ENCODE data around the gene BRSK2. TPM values are rescaled to one million over a fixed set of nuclear protein-coding genes. Genes with fewer than 3 reads are reported as not detected.

BRSK2 gene
- total RNA-seq, 2 donors from 2014 or later: 0.17 to 0.33 TPM

DNA sequence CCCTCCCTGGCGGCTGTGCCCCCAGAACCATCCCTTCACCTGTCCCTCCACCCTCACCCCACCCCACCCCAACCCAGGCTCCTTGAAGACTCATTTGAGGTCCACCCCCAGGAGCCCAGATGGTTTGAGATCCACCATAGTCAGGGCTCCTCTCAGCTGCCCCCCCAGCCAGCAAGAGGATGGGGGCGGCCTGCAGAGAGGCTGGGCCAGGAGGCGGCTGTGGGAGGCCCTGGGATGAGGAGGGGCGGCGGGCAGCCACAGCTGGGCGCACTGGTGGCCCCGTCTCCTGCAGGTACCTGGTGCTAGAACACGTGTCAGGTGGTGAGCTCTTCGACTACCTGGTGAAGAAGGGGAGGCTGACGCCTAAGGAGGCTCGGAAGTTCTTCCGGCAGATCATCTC, 50.8 kb downstream of the BRSK2 start:
- Mint-ChIP-seq H3K4me1 (ENCODE audit: low read depth in 2 of 2) (no peaks in the 10 kb centered on the region), H3K4me3 (no peak overlapping the region), H3K27ac (no peak overlapping the region), H3K9me3 (no peaks in the 10 kb centered on the region), H3K27me3 (no peaks in the 10 kb centered on the region), H3K36me3 (no peaks in the 10 kb centered on the region)
- no peak for ATAC-seq
- no peak for DNase-seq (ENCODE audit: low spot score)

DNA sequence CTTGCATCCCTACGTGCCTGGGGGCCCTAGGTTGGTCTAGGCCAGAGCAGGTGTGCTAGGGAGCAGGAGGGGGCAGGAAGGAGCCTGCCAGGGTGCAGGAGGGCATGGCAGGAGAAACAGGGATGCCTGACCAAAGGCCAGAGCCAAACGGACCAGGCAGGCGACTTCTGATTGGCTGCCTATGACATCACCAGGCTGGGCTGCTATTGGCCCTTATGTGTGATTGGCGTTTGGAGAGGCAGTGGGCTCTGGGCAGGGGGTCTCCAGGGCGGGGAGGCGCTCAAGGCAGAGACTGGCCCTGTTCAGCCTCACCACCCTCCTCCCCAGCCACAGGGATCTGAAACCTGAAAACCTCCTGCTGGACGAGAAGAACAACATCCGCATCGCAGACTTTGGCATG, 52.4 kb downstream of the BRSK2 start:
- Mint-ChIP-seq H3K4me1 (ENCODE audit: low read depth in 2 of 2) (no peaks in the 10 kb centered on the region), H3K27me3 (no peaks in the 10 kb centered on the region), H3K9me3 (no peaks in the 10 kb centered on the region), H3K36me3 (no peaks in the 10 kb centered on the region), H3K4me3 (no peak overlapping the region), H3K27ac (no peak overlapping the region)
- ATAC-seq (no peak), DNase-seq (ENCODE audit: low spot score) (no peak)

DNA sequence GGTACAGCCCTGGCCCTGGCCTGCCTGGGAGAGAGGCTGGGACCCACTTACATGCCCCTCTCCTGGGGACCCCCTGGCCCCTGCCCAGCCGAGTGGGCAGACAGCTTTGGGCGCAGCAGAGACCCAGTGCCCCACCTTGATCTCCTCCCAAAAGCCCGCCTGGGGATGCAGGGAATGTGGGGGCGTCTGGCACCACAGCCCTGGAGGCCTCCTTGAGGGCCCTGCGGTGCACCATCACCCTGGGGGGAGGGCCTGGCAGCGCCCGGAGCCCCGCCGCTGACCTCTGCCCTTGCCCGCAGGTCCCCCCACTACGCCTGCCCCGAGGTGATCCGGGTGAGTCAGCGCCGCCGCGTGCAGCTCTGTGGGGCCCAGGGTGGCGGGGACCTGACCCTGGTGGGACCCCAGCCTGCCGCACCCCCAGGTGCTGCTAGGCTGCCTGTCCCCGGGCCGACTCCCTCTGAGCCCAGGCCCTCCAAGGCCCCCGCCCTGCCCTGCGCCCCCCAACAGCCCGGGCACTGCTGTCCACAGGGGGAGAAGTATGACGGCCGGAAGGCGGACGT, 53.2 kb downstream of the BRSK2 start:
- no peaks in the 10 kb centered on the region for H3K9me3 Mint-ChIP-seq
- H3K27me3 Mint-ChIP-seq: no peaks in the 10 kb centered on the region
- DNase-seq (ENCODE audit: low spot score) (no peak), ATAC-seq (no peak)
- H3K4me3 Mint-ChIP-seq: no peak overlapping the region
- H3K36me3 Mint-ChIP-seq: no peaks in the 10 kb centered on the region
- no peak overlapping the region for H3K27ac Mint-ChIP-seq
- H3K4me1 Mint-ChIP-seq (ENCODE audit: low read depth in 2 of 2): no peaks in the 10 kb centered on the region

DNA sequence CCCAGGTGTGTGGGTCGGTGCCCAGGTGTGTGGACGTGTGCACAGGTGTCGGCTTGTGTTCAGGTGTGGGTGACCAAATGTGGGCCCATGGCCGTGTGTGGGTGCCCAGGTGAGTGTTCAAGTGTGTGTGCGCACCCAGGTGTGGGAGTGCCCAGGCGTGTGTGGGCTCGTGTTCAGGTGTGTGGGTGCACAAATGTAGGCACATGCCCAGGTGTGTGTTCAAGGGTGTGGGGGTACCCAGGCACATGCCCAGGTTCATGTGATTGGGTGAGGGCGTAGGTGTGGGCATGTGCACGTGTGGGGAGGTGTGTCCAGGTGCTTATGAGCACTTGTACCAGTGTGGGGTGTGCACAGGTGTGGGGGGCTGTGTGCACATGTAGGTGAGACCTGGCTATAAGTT, 54.0 kb downstream of the BRSK2 start:
- H3K27me3 Mint-ChIP-seq: no peaks in the 10 kb centered on the region
- no peak for DNase-seq (ENCODE audit: low spot score)
- H3K27ac Mint-ChIP-seq: no peak overlapping the region
- H3K9me3 Mint-ChIP-seq: no peaks in the 10 kb centered on the region
- ATAC-seq: no peak
- H3K36me3 Mint-ChIP-seq: no peaks in the 10 kb centered on the region
- no peaks in the 10 kb centered on the region for H3K4me1 Mint-ChIP-seq (ENCODE audit: low read depth in 2 of 2)
- no peak overlapping the region for H3K4me3 Mint-ChIP-seq

DNA sequence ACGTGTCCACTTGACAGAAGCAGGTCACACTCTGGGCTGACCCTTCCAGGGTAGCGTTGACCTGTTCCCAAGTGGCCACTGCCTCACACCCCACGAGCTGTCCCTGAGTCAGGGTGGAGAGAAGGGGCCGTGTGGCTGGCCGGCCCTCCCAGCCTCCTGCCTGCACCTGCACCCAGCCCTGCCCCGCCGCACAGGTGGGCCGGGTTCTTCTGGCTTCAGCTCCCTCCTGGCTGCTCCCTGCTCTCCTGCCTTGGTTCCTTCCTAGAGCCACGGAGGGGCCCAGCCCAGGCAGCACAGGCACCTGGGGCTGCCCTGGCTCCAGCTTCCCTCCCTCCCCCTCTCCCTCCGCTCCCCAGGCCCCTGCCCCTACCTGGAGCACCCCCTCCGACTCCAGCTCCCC, 54.6 kb downstream of the BRSK2 start:
- no peaks in the 10 kb centered on the region for H3K9me3 Mint-ChIP-seq
- H3K27ac Mint-ChIP-seq: no peak overlapping the region
- no peaks in the 10 kb centered on the region for H3K4me1 Mint-ChIP-seq (ENCODE audit: low read depth in 2 of 2)
- no peaks in the 10 kb centered on the region for H3K27me3 Mint-ChIP-seq
- no peaks in the 10 kb centered on the region for H3K36me3 Mint-ChIP-seq
- no peak for DNase-seq (ENCODE audit: low spot score)
- no peak for ATAC-seq
- H3K4me3 Mint-ChIP-seq: no peak overlapping the region

DNA sequence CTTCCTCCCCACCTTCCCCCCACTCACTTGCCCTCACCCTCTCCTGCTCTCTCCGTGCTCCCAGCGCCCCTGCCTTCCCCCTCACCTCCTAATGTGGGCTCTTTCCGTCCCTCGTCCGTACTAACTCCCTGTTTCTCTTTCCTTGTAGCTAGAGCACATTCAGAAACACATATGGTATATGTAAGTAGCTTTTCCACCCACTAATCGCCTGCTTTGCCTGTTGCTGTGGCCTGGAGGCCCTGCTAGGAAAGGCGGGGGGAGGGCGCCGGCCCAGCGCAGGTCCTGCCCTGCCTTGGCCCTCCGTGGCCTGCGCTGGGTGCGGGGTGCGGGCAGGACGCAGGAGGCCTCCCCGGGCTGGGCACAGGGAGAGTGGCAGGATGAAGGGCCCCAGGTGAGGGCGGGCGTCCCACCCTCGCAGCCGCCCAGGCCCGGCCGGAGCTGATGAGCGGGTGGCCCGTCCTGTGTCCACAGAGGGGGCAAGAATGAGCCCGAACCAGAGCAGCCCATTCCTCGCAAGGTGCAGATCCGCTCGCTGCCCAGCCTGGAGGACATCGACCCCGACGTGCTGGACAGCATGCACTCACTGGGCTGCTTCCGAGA, 55.2 kb downstream of the BRSK2 start:
- H3K27me3 Mint-ChIP-seq: no peaks in the 10 kb centered on the region
- ATAC-seq (no peak), DNase-seq (ENCODE audit: low spot score) (no peak)
- H3K27ac Mint-ChIP-seq: no peak overlapping the region
- no peak overlapping the region for H3K4me3 Mint-ChIP-seq
- no peaks in the 10 kb centered on the region for H3K9me3 Mint-ChIP-seq
- H3K4me1 Mint-ChIP-seq (ENCODE audit: low read depth in 2 of 2): no peaks in the 10 kb centered on the region
- no peaks in the 10 kb centered on the region for H3K36me3 Mint-ChIP-seq

DNA sequence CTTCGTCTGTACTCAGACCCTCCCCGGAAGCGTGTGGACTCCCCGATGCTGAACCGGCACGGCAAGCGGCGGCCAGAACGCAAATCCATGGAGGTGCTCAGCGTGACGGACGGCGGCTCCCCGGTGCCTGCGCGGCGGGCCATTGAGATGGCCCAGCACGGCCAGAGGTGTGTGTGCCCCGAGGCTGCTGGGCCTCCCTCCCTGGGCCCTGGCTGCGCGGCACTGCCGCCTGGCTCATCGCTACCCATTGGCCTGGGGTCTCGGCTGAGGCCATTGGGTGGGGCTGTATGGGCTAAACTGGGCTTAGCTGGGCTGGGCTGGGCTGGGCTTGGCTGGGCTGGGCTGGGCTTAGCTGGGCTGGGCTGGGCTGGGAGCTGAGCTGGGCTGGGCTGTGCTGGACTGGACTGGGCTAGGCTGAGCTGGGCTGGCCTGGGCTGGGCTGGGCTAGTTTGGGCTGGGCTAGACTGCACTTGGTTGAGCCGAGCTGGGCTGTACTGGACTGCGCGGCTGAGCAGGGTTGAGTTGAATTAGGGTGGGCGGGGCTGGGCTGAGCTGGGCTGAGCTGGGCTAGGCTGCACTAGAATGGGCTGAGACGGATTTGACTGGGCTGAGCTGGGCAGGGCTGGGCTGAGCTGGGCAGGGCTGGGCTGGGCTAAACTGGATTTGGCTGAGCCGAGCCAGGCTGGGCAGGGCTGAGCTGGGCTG, 56.2 kb downstream of the BRSK2 start:
- ATAC-seq (no peak), DNase-seq (ENCODE audit: low spot score) (no peak)
- H3K4me1 Mint-ChIP-seq (ENCODE audit: low read depth in 2 of 2): no peaks in the 10 kb centered on the region
- H3K27ac Mint-ChIP-seq: no peak overlapping the region
- no peaks in the 10 kb centered on the region for H3K9me3 Mint-ChIP-seq
- H3K4me3 Mint-ChIP-seq: no peak overlapping the region
- H3K27me3 Mint-ChIP-seq: no peaks in the 10 kb centered on the region
- H3K36me3 Mint-ChIP-seq: no peaks in the 10 kb centered on the region

DNA sequence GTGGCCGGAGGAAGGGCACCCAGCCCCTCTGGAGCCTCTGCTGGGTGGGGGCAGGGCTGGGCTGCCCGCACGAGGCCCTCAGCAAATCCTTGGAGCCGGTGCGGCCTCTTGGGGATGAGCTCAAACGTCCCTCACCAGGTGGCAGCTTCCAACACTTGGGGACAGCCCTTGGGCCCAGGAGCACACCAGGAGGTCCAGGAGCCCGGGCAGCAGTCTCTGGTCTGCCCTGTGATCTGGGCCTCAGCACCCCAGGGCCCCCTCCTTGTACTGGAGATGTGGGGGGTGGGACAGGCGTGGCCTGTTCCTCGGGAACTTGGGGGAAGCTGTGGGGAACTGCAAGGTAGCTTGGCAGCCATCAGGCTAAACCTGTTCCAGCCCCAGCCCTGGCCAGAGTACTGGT, 56.9 kb downstream of the BRSK2 start:
- no peaks in the 10 kb centered on the region for H3K36me3 Mint-ChIP-seq
- no peaks in the 10 kb centered on the region for H3K4me1 Mint-ChIP-seq (ENCODE audit: low read depth in 2 of 2)
- H3K27me3 Mint-ChIP-seq: no peaks in the 10 kb centered on the region
- H3K27ac Mint-ChIP-seq: no peak overlapping the region
- H3K4me3 Mint-ChIP-seq: no peak overlapping the region
- no peak for DNase-seq (ENCODE audit: low spot score)
- no peak for ATAC-seq
- H3K9me3 Mint-ChIP-seq: no peaks in the 10 kb centered on the region

DNA sequence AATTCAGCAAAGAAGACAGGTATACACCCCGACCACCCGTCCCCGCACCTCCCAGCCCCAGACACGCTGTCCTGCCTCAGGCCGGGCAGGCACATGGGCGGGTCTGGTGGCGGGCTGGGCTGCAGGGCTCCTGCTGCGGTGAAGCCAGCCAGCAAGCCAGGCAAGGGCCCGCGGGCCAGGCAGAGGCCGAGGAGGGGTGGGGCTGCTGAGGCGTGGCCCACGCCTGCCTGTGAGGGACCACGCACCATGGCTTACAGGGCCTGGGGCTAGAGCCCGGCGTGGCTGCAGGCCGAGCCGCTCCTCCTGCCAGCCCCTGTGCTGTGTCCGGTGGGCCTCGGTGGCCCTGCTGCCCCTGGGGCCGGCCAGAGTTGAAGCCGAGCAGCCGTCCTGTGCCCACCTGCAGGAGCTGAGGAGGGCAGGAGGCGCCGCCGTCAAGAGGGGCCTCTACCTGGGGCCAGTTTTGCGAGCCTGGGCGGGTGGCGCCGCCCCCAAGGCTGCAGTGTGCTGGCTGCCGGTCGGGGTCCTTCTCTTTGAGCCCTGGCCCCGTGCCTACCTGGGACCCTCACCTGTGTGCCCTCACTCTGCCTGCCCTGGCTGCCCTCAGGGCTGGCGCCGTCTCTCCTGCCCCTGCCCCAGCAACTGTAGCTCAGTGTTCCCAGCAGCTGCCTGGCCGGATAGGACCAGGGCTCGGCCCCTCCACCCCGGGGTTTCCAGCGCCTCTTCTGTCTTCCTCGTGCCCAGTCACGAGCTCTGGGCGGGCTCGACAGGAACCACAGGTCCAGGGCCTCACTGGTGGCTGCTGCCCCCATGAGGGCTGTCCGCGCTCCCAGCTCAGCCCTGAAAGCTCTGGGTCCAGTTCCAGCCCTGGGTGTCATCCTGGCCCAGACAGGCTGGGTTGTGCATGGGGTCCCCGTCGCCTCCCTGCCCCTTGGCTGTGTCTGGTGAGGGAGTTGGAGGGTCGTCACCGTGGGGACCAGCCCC, 58.4 kb downstream of the BRSK2 start:
- H3K9me3 Mint-ChIP-seq: no peaks in the 10 kb centered on the region
- no peaks in the 10 kb centered on the region for H3K4me1 Mint-ChIP-seq (ENCODE audit: low read depth in 2 of 2)
- no peaks in the 10 kb centered on the region for H3K36me3 Mint-ChIP-seq

DNA sequence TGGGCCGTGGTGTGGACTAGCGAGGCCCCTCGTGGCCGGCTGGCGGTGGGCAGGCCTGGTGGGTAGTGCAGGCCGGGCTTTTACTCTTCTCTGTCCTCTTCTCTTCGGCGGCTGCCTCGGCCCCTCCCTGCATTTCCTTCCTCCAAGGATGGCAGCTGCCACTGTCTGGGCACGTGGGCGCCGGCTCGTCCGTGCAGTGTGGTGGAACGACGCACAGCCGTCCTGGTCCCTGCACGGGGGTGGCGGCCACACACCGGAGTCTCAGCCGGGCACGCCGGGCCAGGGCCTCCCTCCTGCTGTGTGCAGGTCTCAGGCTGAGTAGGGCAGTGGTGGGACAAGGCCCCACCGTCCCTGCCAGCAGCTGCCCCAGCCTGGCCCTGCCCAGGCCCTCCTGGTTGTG, 59.1 kb downstream of the BRSK2 start:
- H3K27ac Mint-ChIP-seq: no peak overlapping the region
- no peak for DNase-seq (ENCODE audit: low spot score)
- H3K4me3 Mint-ChIP-seq: no peak overlapping the region
- H3K36me3 Mint-ChIP-seq: no peaks in the 10 kb centered on the region
- H3K4me1 Mint-ChIP-seq (ENCODE audit: low read depth in 2 of 2): no peaks in the 10 kb centered on the region
- H3K9me3 Mint-ChIP-seq: no peaks in the 10 kb centered on the region
- ATAC-seq: no peak
- H3K27me3 Mint-ChIP-seq: no peaks in the 10 kb centered on the region

More for the DNA sequence above, 58.4 kb downstream of the BRSK2 start:
- ATAC-seq (no peak), DNase-seq (ENCODE audit: low spot score) (no peak)
- Mint-ChIP-seq H3K27me3 (no peaks in the 10 kb centered on the region), H3K27ac (no peak overlapping the region), H3K4me3 (no peak overlapping the region)

DNA sequence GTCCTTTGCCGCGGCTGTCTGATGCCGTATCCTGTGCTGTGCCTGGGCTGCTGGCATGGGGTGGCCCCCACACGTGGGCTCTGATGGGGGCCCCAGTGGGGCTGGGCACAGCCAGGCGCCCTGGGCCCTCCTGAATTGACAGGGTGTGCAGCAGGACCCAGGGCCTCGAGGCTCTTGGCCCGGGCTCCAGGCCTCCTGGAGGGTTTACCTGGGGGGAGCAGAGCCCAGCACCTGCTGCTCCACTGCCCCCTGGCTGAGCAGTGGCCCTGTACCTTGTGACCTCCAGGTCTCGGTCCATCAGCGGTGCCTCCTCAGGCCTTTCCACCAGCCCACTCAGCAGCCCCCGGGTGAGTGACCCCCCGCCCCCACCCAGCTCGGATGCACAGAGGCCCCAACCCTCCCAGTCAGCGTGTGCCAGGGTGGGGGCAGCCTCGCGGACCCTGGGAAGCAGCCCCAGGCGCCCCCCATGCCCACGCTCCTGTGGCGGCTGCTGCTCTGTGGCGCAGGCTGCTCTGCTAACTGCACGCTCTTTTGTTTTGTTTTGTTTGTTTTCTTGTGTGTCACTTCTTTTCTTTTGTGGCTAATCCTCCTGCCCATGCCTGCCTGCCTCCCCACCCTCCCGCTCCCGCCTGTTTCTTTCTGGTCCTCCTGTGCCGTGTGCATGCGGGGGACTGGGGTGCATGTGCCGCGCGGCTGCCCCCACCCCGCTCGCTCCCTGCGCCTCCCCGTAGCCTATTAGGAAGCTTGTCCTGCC, 59.9 kb downstream of the BRSK2 start:
- Mint-ChIP-seq H3K27ac (no peak overlapping the region), H3K4me1 (ENCODE audit: low read depth in 2 of 2) (no peaks in the 10 kb centered on the region), H3K36me3 (no peaks in the 10 kb centered on the region), H3K9me3 (no peaks in the 10 kb centered on the region), H3K27me3 (no peaks in the 10 kb centered on the region), H3K4me3 (no peak overlapping the region)
- ATAC-seq (no peak), DNase-seq (ENCODE audit: low spot score) (no peak)

DNA sequence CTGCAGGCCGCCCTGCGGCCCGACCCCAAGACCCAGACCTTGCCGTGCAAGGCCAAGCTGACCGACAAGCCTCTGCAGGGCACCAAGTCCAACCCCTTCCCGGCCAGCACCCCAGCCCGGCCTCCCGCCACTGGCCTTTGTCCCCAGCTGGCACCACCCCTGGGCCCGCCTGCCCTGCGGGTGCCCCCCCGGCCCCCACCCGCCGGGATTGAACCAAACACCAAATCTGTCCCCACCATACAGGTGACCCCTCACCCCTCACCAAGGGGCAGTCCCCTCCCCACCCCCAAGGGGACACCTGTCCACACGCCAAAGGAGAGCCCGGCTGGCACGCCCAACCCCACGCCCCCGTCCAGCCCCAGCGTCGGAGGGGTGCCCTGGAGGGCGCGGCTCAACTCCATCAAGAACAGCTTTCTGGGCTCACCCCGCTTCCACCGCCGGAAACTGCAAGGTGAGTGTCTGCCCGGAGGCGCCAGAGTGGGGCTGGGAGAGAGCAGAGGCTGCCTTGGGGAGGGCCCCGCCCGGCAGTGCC, 60.7 kb downstream of the BRSK2 start:
- Mint-ChIP-seq H3K4me1 (ENCODE audit: low read depth in 2 of 2) (no peaks in the 10 kb centered on the region), H3K4me3 (no peak overlapping the region), H3K27me3 (no peaks in the 10 kb centered on the region), H3K36me3 (no peaks in the 10 kb centered on the region), H3K27ac (no peak overlapping the region), H3K9me3 (no peaks in the 10 kb centered on the region)
- DNase-seq (ENCODE audit: low spot score) (no peak), ATAC-seq (no peak)

Data from natural killer cell treated with Interleukin-12 subunit alpha and Interleukin-12 subunit beta and Interleukin-15 and Interleukin-18, amount 100 ng/mL, for 72 hours (primary cell).